HepG2 (cell line): ENCODE results near the gene MARCHF9. TPM values are rescaled to one million over a fixed set of nuclear protein-coding genes. Genes with fewer than 3 reads are reported as not detected.

Source experiments
- CHD2 ChIP-seq: IDR thresholded peaks from 2 replicates; pipeline ENCODE4 v1.6.1; 2011; ENCODE audit warnings: low read depth, low read length, improper control_type of control experiment
- GLI4 ChIP-seq: sonication (generic); formaldehyde crosslinking; IDR thresholded peaks from 2 replicates; pipeline ENCODE4 v1.5.1; 2020; ENCODE audit warnings: missing genetic modification reagents, mild to moderate bottlenecking, moderate library complexity, borderline replicate concordance
- KDM5B ChIP-seq: sonication (generic); formaldehyde crosslinking; IDR thresholded peaks from 2 replicates; pipeline ENCODE4 v1.4.0; 2020; ENCODE audit warnings: missing genetic modification reagents, mild to moderate bottlenecking, borderline replicate concordance
- KLF16 ChIP-seq, 2 experiments: sonication (generic) in 1 of 2; formaldehyde crosslinking in 1 of 2; IDR thresholded peaks; 2 replicates each; pipeline versions ENCODE4 v1.6.1 to v1.8.0; 2016 to 2023; ENCODE audit warnings: missing genetic modification reagents in 2 of 2, missing compliant biosample characterization in 1 of 2
- MEIS2 ChIP-seq: sonication (generic); formaldehyde crosslinking; IDR thresholded peaks from 2 replicates; pipeline ENCODE4 v1.9.0; 2021; ENCODE audit warnings: mild to moderate bottlenecking, missing genetic modification reagents
- MXD1 ChIP-seq: sonication (generic); formaldehyde crosslinking; IDR thresholded peaks from 2 replicates; pipeline ENCODE4 v1.4.0; 2020; ENCODE audit warnings: mild to moderate bottlenecking, missing genetic modification reagents
- NCOA1 ChIP-seq: sonication (generic); formaldehyde crosslinking; IDR thresholded peaks from 2 replicates; pipeline ENCODE4 v1.9.0; 2021; ENCODE audit warnings: missing genetic modification reagents
- NCOA2 ChIP-seq: sonication (generic); formaldehyde crosslinking; IDR thresholded peaks from 2 replicates; pipeline ENCODE4 v1.8.0; 2022; ENCODE audit warnings: inconsistent platforms
- NR2F6 ChIP-seq, 2 experiments: IDR thresholded peaks; 2 replicates each; pipeline ENCODE4 v1.6.1; 2016; ENCODE audit warnings: antibody characterized with exemption in 1 of 2, mild to moderate bottlenecking in 1 of 2
- RAD51 ChIP-seq: fragments of 450-650 bp; IDR thresholded peaks from 2 replicates; pipeline ENCODE4 v1.6.1; 2016; ENCODE audit warnings: borderline replicate concordance
- SAFB2 ChIP-seq: sonication (generic); formaldehyde crosslinking; IDR thresholded peaks from 2 replicates; pipeline ENCODE4 v1.5.1; 2020; ENCODE audit warnings: missing genetic modification reagents, low read depth, mild to moderate bottlenecking, borderline replicate concordance
- STAG1 ChIP-seq: sonication (generic); formaldehyde crosslinking; IDR thresholded peaks from 2 replicates; pipeline ENCODE4 v1.4.0; 2020; ENCODE audit warnings: missing genetic modification reagents
- TOE1 ChIP-seq: sonication (generic); formaldehyde crosslinking; IDR thresholded peaks from 2 replicates; pipeline ENCODE4 v1.4.0; 2020; ENCODE audit warnings: mild to moderate bottlenecking, missing genetic modification reagents
- TRAFD1 ChIP-seq: sonication (generic); formaldehyde crosslinking; IDR thresholded peaks from 2 replicates; pipeline ENCODE4 v1.5.1; 2020; ENCODE audit warnings: missing genetic modification reagents, mild to moderate bottlenecking, borderline replicate concordance
- TRIM22 ChIP-seq: fragments of 450-650 bp; IDR thresholded peaks from 2 replicates; pipeline ENCODE4 v1.6.1; 2017
- ZNF235 ChIP-seq: sonication (generic); formaldehyde crosslinking; IDR thresholded peaks from 2 replicates; pipeline ENCODE4 v1.8.1; 2023; ENCODE audit warnings: mild to moderate bottlenecking, missing genetic modification reagents, borderline replicate concordance
- ZNF280D ChIP-seq: sonication (generic); formaldehyde crosslinking; IDR thresholded peaks from 2 replicates; pipeline ENCODE4 v1.5.1; 2020; ENCODE audit warnings: mild to moderate bottlenecking, missing genetic modification reagents
- ZNF30 ChIP-seq: sonication (generic); formaldehyde crosslinking; IDR thresholded peaks from 2 replicates; pipeline ENCODE4 v1.5.0; 2020; ENCODE audit warnings: mild to moderate bottlenecking, missing genetic modification reagents
- ZNF354B ChIP-seq: sonication (generic); formaldehyde crosslinking; IDR thresholded peaks from 2 replicates; pipeline ENCODE4 v1.8.0; 2022; ENCODE audit warnings: mild to moderate bottlenecking, missing genetic modification reagents
- ZNF367 ChIP-seq: sonication (generic); formaldehyde crosslinking; IDR thresholded peaks from 2 replicates; pipeline ENCODE4 v1.4.0; 2020; ENCODE audit warnings: missing genetic modification reagents, borderline replicate concordance
- ZNF597 ChIP-seq: sonication (generic); formaldehyde crosslinking; IDR thresholded peaks from 2 replicates; pipeline ENCODE4 v1.5.0; 2020; ENCODE audit warnings: missing genetic modification reagents
- ZNF792 ChIP-seq: IDR thresholded peaks from 2 replicates; pipeline ENCODE4 v1.6.1; 2016
- ZZZ3 ChIP-seq: sonication (generic); formaldehyde crosslinking; IDR thresholded peaks from 2 replicates; pipeline ENCODE4 v1.4.0; 2020; ENCODE audit warnings: missing genetic modification reagents, mild to moderate bottlenecking, borderline replicate concordance
- polyA plus RNA-seq, 8 experiments: library from polyadenylated mRNA; depleted of rRNA in 3 of 8; stranded (reverse) in 7 of 8; unstranded in 1 of 8; fragments of >200 nt; fragmentation: Illumina TruSeq in 4 of 8; extraction: Trizol in 4 of 8; gene quantifications; 2 replicates each; pipeline versions ENCODE4 v1.2.1 to v1.2.3, GENCODE V29; 2011 to 2016; ENCODE audit warnings: low read depth in 4 of 8, missing spikeins in 1 of 8, mixed read lengths in 1 of 8; ENCODE audit not compliant: insufficient read depth in 1 of 8
- total RNA-seq, 5 experiments: library from RNA; depleted of rRNA; stranded (reverse); fragments of >200 nt; fragmentation: Illumina TruSeq; extraction: Trizol; gene quantifications; 2 replicates each; pipeline ENCODE4 v1.2.3, GENCODE V29; 2016; ENCODE audit warnings: low read depth in 1 of 5

The MARCHF9 gene
- total and polyA plus RNA-seq, 2 of the 13 experiments (the other 11 are each of a cell fraction or from before 2014, with no cell fraction given): 5.7 to 9.6 TPM

- TF ChIP-seq TRAFD1: no peak
- TF ChIP-seq GLI4: no peak
- TF ChIP-seq NCOA2 (CRISPR knock-in tag): 0 out of 2 replicates have a peak, but pooled peaks have one; percentile 9
- TF ChIP-seq KDM5B (CRISPR knock-in tag): peak; percentile 61; the same call in 1 of the 2 replicates
- TF ChIP-seq MXD1 (CRISPR knock-in tag): no peak
- no peak for TF ChIP-seq ZNF792 (CRISPR knock-in tag)
- TF ChIP-seq CHD2: no peak
- TF ChIP-seq RAD51: no peak
- no peak for TF ChIP-seq STAG1
- peak; percentile 2; the same call in 1 of the 2 replicates for TF ChIP-seq ZZZ3 (CRISPR knock-in tag)
- no peak for TF ChIP-seq ZNF597 (CRISPR knock-in tag)
- TF ChIP-seq TRIM22: no peak
- TF ChIP-seq ZNF367 (CRISPR knock-in tag): peak; percentile 41; the same call in 1 of the 2 replicates
- no peak for TF ChIP-seq TOE1 (CRISPR knock-in tag)
- no peak for TF ChIP-seq NCOA1 (CRISPR knock-in tag)
- TF ChIP-seq NR2F6 (IDR thresholded peaks at IDR 0.05): no peak
- no peak for TF ChIP-seq NR2F6 (CRISPR knock-in tag; IDR thresholded peaks at IDR 0.05)
- no peak for TF ChIP-seq SAFB2
- peak in 1 of 2 experiments; percentile 57; a peak in 1 of 4 replicates for TF ChIP-seq KLF16 (CRISPR knock-in tag; IDR thresholded peaks at IDR 0.05)
- TF ChIP-seq MEIS2: no peak
- TF ChIP-seq ZNF280D (CRISPR knock-in tag): no peak
- TF ChIP-seq ZNF354B (CRISPR knock-in tag): no peak
- TF ChIP-seq ZNF30: no peak
- TF ChIP-seq ZNF235 (CRISPR knock-in tag): no peak
Measured at GRCh38 chr12:57744777-57745484, 10.0 kb upstream of the MARCHF9 start, which contains the start of gene TSPAN31 (continued).
